Neural cell (in vitro differentiated cells): ENCODE results near the gene SLC1A3.

Experiments
- EP300 ChIP-seq: fragments of 450-650 bp; conservative IDR thresholded peaks from 2 replicates; pipeline ENCODE4 v1.6.1; 2014; ENCODE audit warnings: antibody characterized with exemption, mild to moderate bottlenecking, moderate library complexity; ENCODE audit not compliant: poor library complexity, severe bottlenecking
- EZH2 ChIP-seq: fragments of 200-600, 300-800 bp; shearing (Covaris generic), sonication (generic); IDR thresholded peaks from 2 replicates; pipeline ENCODE4 v1.6.1; 2014; ENCODE audit warnings: antibody characterized with exemption, low read length, borderline replicate concordance, mild to moderate bottlenecking; ENCODE audit not compliant: insufficient read depth, poor library complexity, severe bottlenecking
- MXI1 ChIP-seq: fragments of 450-650 bp; conservative IDR thresholded peaks from 2 replicates; pipeline ENCODE4 v1.6.1; 2014; ENCODE audit warnings: antibody characterized with exemption, mild to moderate bottlenecking; ENCODE audit not compliant: poor library complexity, severe bottlenecking
- RAD21 ChIP-seq: fragments of 450-650 bp; conservative IDR thresholded peaks from 2 replicates; pipeline ENCODE4 v1.6.1; 2014; ENCODE audit warnings: antibody characterized with exemption, mild to moderate bottlenecking, moderate library complexity
- SMC3 ChIP-seq: fragments of 450-650 bp; conservative IDR thresholded peaks from 2 replicates; pipeline ENCODE4 v1.6.1; 2014; ENCODE audit warnings: antibody characterized with exemption, mild to moderate bottlenecking, moderate library complexity; ENCODE audit not compliant: poor library complexity
- TAF1 ChIP-seq: IDR thresholded peaks from 2 replicates; pipeline ENCODE4 v1.6.1; 2012; ENCODE audit warnings: low read depth
- TF ChIP-seq, protein P1 (sequence below): fragments of 450-650 bp; IDR thresholded peaks from 2 replicates; pipeline ENCODE4 v1.5.1; 2014; ENCODE audit warnings: antibody characterized with exemption, mild to moderate bottlenecking, moderate library complexity; ENCODE audit not compliant: poor library complexity, severe bottlenecking
- TF ChIP-seq, protein P2 (sequence below): IDR thresholded peaks from 2 replicates; pipeline ENCODE4 v1.6.1; 2012; ENCODE audit warnings: borderline replicate concordance

DNA sequence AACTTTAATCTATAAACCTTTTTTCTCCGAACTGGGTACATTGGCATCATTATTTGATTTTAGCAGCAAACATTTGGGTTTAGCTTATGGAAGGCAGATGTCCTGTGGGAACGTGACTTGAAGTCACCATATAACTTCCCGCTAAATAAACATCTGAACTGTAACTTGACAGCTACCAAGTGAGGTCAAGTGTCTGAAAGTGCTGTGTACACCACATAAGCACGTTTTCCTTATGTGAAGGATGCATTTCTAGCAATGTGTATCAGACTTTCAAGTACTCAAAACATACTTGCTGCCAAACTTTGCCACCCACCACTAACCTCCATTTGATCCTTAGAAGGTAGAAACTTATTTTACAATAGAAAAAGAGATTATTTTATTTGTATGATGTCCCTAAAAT lies 35.7 kb downstream of the SLC1A3 start:
- no peak for TF ChIP-seq TAF1
- no peak for TF ChIP-seq EZH2
- no peak for TF ChIP-seq EP300
- no peak for TF ChIP-seq SMC3
- TF ChIP-seq, protein P1, sequence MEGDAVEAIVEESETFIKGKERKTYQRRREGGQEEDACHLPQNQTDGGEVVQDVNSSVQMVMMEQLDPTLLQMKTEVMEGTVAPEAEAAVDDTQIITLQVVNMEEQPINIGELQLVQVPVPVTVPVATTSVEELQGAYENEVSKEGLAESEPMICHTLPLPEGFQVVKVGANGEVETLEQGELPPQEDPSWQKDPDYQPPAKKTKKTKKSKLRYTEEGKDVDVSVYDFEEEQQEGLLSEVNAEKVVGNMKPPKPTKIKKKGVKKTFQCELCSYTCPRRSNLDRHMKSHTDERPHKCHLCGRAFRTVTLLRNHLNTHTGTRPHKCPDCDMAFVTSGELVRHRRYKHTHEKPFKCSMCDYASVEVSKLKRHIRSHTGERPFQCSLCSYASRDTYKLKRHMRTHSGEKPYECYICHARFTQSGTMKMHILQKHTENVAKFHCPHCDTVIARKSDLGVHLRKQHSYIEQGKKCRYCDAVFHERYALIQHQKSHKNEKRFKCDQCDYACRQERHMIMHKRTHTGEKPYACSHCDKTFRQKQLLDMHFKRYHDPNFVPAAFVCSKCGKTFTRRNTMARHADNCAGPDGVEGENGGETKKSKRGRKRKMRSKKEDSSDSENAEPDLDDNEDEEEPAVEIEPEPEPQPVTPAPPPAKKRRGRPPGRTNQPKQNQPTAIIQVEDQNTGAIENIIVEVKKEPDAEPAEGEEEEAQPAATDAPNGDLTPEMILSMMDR: no peak
- TF ChIP-seq, protein P2, sequence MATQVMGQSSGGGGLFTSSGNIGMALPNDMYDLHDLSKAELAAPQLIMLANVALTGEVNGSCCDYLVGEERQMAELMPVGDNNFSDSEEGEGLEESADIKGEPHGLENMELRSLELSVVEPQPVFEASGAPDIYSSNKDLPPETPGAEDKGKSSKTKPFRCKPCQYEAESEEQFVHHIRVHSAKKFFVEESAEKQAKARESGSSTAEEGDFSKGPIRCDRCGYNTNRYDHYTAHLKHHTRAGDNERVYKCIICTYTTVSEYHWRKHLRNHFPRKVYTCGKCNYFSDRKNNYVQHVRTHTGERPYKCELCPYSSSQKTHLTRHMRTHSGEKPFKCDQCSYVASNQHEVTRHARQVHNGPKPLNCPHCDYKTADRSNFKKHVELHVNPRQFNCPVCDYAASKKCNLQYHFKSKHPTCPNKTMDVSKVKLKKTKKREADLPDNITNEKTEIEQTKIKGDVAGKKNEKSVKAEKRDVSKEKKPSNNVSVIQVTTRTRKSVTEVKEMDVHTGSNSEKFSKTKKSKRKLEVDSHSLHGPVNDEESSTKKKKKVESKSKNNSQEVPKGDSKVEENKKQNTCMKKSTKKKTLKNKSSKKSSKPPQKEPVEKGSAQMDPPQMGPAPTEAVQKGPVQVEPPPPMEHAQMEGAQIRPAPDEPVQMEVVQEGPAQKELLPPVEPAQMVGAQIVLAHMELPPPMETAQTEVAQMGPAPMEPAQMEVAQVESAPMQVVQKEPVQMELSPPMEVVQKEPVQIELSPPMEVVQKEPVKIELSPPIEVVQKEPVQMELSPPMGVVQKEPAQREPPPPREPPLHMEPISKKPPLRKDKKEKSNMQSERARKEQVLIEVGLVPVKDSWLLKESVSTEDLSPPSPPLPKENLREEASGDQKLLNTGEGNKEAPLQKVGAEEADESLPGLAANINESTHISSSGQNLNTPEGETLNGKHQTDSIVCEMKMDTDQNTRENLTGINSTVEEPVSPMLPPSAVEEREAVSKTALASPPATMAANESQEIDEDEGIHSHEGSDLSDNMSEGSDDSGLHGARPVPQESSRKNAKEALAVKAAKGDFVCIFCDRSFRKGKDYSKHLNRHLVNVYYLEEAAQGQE: no peak
- TF ChIP-seq MXI1: no peak
- no peak for TF ChIP-seq RAD21
